OCI-LY1 (cell line): Measurements from ENCODE around the gene KIN.

Source experiments
- EZH2 ChIP-seq: fragments of 200-600 bp; sonication (generic), shearing (Covaris generic); IDR thresholded peaks from 2 replicates; pipeline ENCODE4 v1.8.0; 2017; ENCODE audit warnings: borderline replicate concordance, mixed run types, mild to moderate bottlenecking, antibody characterized with exemption, low read length, moderate library complexity, mixed read lengths
- TF ChIP-seq, protein P1 (sequence below): fragments of 200-600 bp; sonication (generic), shearing (Covaris generic); IDR thresholded peaks from 2 replicates; pipeline ENCODE4 v1.5.1; 2017; ENCODE audit warnings: mild to moderate bottlenecking, antibody characterized with exemption, low read length, moderate library complexity, mixed read lengths

DNA sequence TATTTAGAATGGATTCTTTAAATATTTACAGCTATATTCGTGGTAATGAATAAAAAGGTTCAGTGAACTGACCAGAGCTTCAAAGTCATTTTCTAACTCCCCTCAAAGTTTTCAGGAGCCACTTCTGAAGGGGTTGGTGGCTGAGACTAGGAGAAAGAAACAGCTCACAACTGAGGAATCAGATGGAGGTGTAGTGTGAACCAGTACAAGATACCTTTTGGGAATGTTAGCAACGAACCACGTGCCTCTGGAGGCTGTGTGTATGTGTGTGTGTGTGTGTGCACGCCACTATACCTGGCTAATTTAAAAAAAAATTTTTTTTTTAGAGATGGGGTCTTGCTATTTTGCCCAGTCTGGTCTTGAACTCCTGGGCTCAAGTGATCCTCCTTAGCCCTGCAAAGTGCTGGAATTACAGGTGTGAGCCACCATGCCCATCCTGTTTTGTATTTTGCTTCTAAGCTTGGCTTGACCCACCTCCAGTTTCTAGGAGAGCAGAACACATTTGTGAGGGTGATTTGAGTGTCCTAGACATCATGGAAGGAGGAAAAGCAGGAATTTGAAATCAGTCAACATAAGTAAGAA lies 21.0 kb upstream of the KIN start:
- TF ChIP-seq, protein P1, sequence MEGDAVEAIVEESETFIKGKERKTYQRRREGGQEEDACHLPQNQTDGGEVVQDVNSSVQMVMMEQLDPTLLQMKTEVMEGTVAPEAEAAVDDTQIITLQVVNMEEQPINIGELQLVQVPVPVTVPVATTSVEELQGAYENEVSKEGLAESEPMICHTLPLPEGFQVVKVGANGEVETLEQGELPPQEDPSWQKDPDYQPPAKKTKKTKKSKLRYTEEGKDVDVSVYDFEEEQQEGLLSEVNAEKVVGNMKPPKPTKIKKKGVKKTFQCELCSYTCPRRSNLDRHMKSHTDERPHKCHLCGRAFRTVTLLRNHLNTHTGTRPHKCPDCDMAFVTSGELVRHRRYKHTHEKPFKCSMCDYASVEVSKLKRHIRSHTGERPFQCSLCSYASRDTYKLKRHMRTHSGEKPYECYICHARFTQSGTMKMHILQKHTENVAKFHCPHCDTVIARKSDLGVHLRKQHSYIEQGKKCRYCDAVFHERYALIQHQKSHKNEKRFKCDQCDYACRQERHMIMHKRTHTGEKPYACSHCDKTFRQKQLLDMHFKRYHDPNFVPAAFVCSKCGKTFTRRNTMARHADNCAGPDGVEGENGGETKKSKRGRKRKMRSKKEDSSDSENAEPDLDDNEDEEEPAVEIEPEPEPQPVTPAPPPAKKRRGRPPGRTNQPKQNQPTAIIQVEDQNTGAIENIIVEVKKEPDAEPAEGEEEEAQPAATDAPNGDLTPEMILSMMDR, result no peak
- TF ChIP-seq EZH2, result no peak
